Esophagus squamous epithelium (tissue), 5 donors: ENCODE measurements around the gene IKBKG. TPM values are rescaled to one million over a fixed set of nuclear protein-coding genes. Genes with fewer than 3 reads are reported as not detected.
"Not testable (repeated sequence)": the region's sequence is repeated elsewhere in the genome, so short reads cannot be mapped to it uniquely, and the experiment has no call there.

Experiments
- DNase-seq: peaks from one replicate; lab custom pipeline; 2025; lab: John Stamatoyannopoulos, UW
- H3K27ac ChIP-seq, 4 donors: fragments of 200-600 bp; sonication (generic); one replicate each; pipeline ENCODE4 v1.5.1; 2016 to 2019; ENCODE audit warnings: mild to moderate bottlenecking in 1 of 4
- H3K27me3 ChIP-seq, 4 donors: fragments of 200-600 bp; sonication (generic); 1 replicate in 3 of 4; 2 replicates in 1 of 4; pipeline versions ENCODE4 v1.5.1 to v1.6.0; 2017 to 2021; ENCODE audit warnings: antibody characterized with exemption in 1 of 4
- H3K36me3 ChIP-seq, 3 donors: fragments of 200-600 bp; sonication (generic); one replicate each; pipeline ENCODE4 v1.5.1; 2016 to 2019
- H3K4me1 ChIP-seq, 3 donors: fragments of 200-600 bp; sonication (generic); one replicate each; pipeline ENCODE4 v1.5.1; 2017 to 2019
- H3K4me3 ChIP-seq, 4 donors: fragments of 200-600 bp; sonication (generic); 1 replicate in 3 of 4; 2 replicates in 1 of 4; pipeline ENCODE4 v1.5.1; 2016 to 2019; ENCODE audit warnings: mild to moderate bottlenecking in 2 of 4, moderate library complexity in 1 of 4
- H3K9me3 ChIP-seq, 3 donors: fragments of 200-600 bp; sonication (generic); one replicate each; pipeline ENCODE4 v1.5.1; 2016 to 2019
- CTCF ChIP-seq, 6 experiments: fragments of 450-650 bp in 4 of 6; fragments of 200-600 bp in 2 of 6; sonication (generic) in 2 of 6; IDR thresholded peaks; one replicate each; pipeline ENCODE4 v1.5.1; 2016 to 2019; ENCODE audit warnings: antibody characterized with exemption in 6 of 6, mild to moderate bottlenecking in 4 of 6, moderate library complexity in 4 of 6
- POLR2A ChIP-seq, 4 donors: fragments of 450-650 bp; IDR thresholded peaks; one replicate each; pipeline ENCODE4 v1.6.1; 2017; ENCODE audit warnings: antibody characterized with exemption in 4 of 4, mild to moderate bottlenecking in 4 of 4, moderate library complexity in 3 of 4
- WGBS, 2 donors: methylation state at CpG; one replicate each; pipeline ENCODE4 v1.1.5; 2018; 5-methylcytosine and 5-hydroxymethylcytosine counted together
- intact Hi-C: fragments of 100-400 bp; cut with DNase I; formaldehyde crosslinking; loops from one replicate; pipeline ENCODE4 v1.15.0; 2022
- total RNA-seq, 4 donors: library from RNA; depleted of rRNA; stranded (reverse); fragments of >200 nt; gene quantifications; one replicate each; pipeline ENCODE4 v1.1.0, GENCODE V29; 2016
- donor health status: DM: yes; HTN: yes; CAD: no.

IKBKG gene
- total RNA-seq, 4 donors from 2014 or later = 9.9 to 14.7 (median 12.6) TPM

GRCh38 chrX:154546354-154547244 lies 821 bp upstream of the IKBKG start, which contains the start of gene G6PD:
TSS of gene G6PD (minus strand) at chrX:154546846. CDS start at chrX:154546155, 691 bp downstream.
- Histone ChIP-seq H3K27me3 (no peaks in the 10 kb centered on the region), H3K9me3 (no peaks in the 10 kb centered on the region), H3K4me1 (peaks cover 17 to 76% (median 18%) of the 10 kb centered on the region in 3 donors), H3K4me3 (peak within 1 kb of the TSS; percentile 52 to 75 (median 66)), H3K36me3 (peaks cover 0 to 5% (median 0%) of the 10 kb centered on the region in 3 donors), H3K27ac (peak within 1 kb of the TSS; percentile 87 to 94 (median 90))
- no peak for DNase-seq
- intact Hi-C loops = no loop called here
- TF ChIP-seq CTCF (IDR thresholded peaks at IDR 0.05) (peak in 1 of 6 experiments; percentile 1), POLR2A (IDR thresholded peaks at IDR 0.05) (peak in 2 of 4 donors; percentile 13 to 38)
- WGBS, 2 donors = 0% methylated on average over 1 of the region's 92 CpGs; no CpG with 5 or more reads in 1 of the 2 donors

GRCh38 chrX:154548028-154548316 lies 552 bp downstream of the IKBKG start:
- Histone ChIP-seq H3K4me1 (peaks cover 4 to 63% (median 6%) of the 10 kb centered on the region in 3 donors), H3K36me3 (peaks cover 0 to 16% (median 0%) of the 10 kb centered on the region in 3 donors), H3K27me3 (no peaks in the 10 kb centered on the region), H3K9me3 (no peaks in the 10 kb centered on the region), H3K27ac (peak overlapping the region; percentile 87 to 94 (median 90)), H3K4me3 (peak overlapping the region; percentile 52 to 75 (median 66))
- no peak for DNase-seq
- intact Hi-C loops = no loop called here
- no peak for TF ChIP-seq POLR2A (IDR thresholded peaks at IDR 0.05)
- TF ChIP-seq CTCF (IDR thresholded peaks at IDR 0.05) = no peak
- WGBS, 2 donors = 3 to 36% methylated on average over 8 to 9 of the region's 9 CpGs

GRCh38 chrX:154549766-154550165 lies 2.3 kb downstream of the IKBKG start:
- H3K27me3 ChIP-seq = no peaks in the 10 kb centered on the region
- H3K4me1 ChIP-seq = peaks cover 4 to 45% (median 6%) of the 10 kb centered on the region in 3 donors
- 22 to 63% methylated on average over 1 of the region's 1 CpG for WGBS, 2 donors
- H3K36me3 ChIP-seq = peaks cover 0 to 29% (median 0%) of the 10 kb centered on the region in 3 donors
- H3K4me3 ChIP-seq = no peak overlapping the region
- intact Hi-C loops = no loop called here
- no peaks in the 10 kb centered on the region for H3K9me3 ChIP-seq
- H3K27ac ChIP-seq = no peak overlapping the region
- DNase-seq = no peak
- TF ChIP-seq CTCF (IDR thresholded peaks at IDR 0.05) (no peak), POLR2A (IDR thresholded peaks at IDR 0.05) (no peak)

GRCh38 chrX:154552112-154552806 lies 4.8 kb downstream of the IKBKG start:
- H3K27ac ChIP-seq, DNase-seq, H3K27me3 ChIP-seq, H3K4me3 ChIP-seq, intact Hi-C loops, H3K9me3 ChIP-seq: not testable (repeated sequence)
- WGBS, 2 donors = 90% methylated on average over 2 of the region's 18 CpGs; no CpG with 5 or more reads in 1 of the 2 donors
- H3K4me1 ChIP-seq = peaks cover 0 to 27% (median 0%) of the 10 kb centered on the region in 3 donors
- peaks cover 0 to 39% (median 0%) of the 10 kb centered on the region in 3 donors for H3K36me3 ChIP-seq

GRCh38 chrX:154558060-154558690 lies 10.8 kb downstream of the IKBKG start:
- H3K27me3 ChIP-seq, H3K4me3 ChIP-seq, H3K9me3 ChIP-seq, H3K27ac ChIP-seq, intact Hi-C loops, H3K4me1 ChIP-seq, DNase-seq: not testable (repeated sequence)
- 90% methylated on average over 2 of the region's 24 CpGs; no CpG with 5 or more reads in 1 of the 2 donors for WGBS, 2 donors
- peaks cover 0 to 25% (median 0%) of the 10 kb centered on the region in 3 donors for H3K36me3 ChIP-seq

GRCh38 chrX:154558896-154559295 lies 11.5 kb downstream of the IKBKG start:
- WGBS, 2 donors = no CpG with 5 or more reads among the region's 21 CpGs
- peaks cover 0 to 18% (median 0%) of the 10 kb centered on the region in 3 donors for H3K36me3 ChIP-seq
- H3K27me3 ChIP-seq, H3K27ac ChIP-seq, intact Hi-C loops, H3K9me3 ChIP-seq, DNase-seq, H3K4me1 ChIP-seq, H3K4me3 ChIP-seq: not testable (repeated sequence)

GRCh38 chrX:154560326-154560725 lies 12.9 kb downstream of the IKBKG start:
- H3K9me3 ChIP-seq, intact Hi-C loops, H3K36me3 ChIP-seq, DNase-seq, H3K27ac ChIP-seq, H3K4me3 ChIP-seq, H3K4me1 ChIP-seq, H3K27me3 ChIP-seq: not testable (repeated sequence)
- WGBS, 2 donors = no CpG with 5 or more reads among the region's 31 CpGs

- intact Hi-C loops = not testable (repeated sequence)
Measured at GRCh38 chrX:154562295-154562694, 14.9 kb downstream of the IKBKG start.

GRCh38 chrX:154570361-154570760 lies 22.9 kb downstream of the IKBKG start:
- no CpG with 5 or more reads among the region's 11 CpGs for WGBS, 2 donors
- H3K27me3 ChIP-seq, DNase-seq, intact Hi-C loops, H3K4me3 ChIP-seq, H3K36me3 ChIP-seq, H3K27ac ChIP-seq, H3K9me3 ChIP-seq, H3K4me1 ChIP-seq: not testable (repeated sequence)

More at GRCh38 chrX:154562295-154562694, 14.9 kb downstream of the IKBKG start:
- not testable (repeated sequence) for DNase-seq, H3K4me3 ChIP-seq, H3K9me3 ChIP-seq, H3K27me3 ChIP-seq, H3K4me1 ChIP-seq, H3K27ac ChIP-seq, H3K36me3 ChIP-seq
- WGBS, 2 donors = no CpG with 5 or more reads among the region's 10 CpGs
